HG02884 (cell line): ENCODE results near the gene N4BP2L1.
"Not testable (repeated sequence)": the region's sequence is repeated elsewhere in the genome, so short reads cannot be mapped to it uniquely, and the experiment has no call there.

Source experiments
- ATAC-seq: cut with Tn5 transposase; IDR thresholded peaks from one replicate; pipeline ENCODE4 v1.9.1; 2021; ENCODE audit warnings: mild to moderate bottlenecking, moderate library complexity; ENCODE audit not compliant: unreplicated experiment

N4BP2L1 gene

GRCh38 chr13:32391101-32391619 lies 36.8 kb downstream of the N4BP2L1 start:
- ATAC-seq, result no peak

GRCh38 chr13:32390484-32390883 lies 37.4 kb downstream of the N4BP2L1 start:
- ATAC-seq, result no peak

GRCh38 chr13:32390048-32390447 lies 37.9 kb downstream of the N4BP2L1 start:
- ATAC-seq, result no peak

GRCh38 chr13:32385410-32385809 lies 42.5 kb downstream of the N4BP2L1 start:
- no peak for ATAC-seq

- ATAC-seq, result no peak
These were observed 43.2 kb downstream of the N4BP2L1 start for GRCh38 chr13:32384702-32385101.

- ATAC-seq, result no peak
These were observed 43.9 kb downstream of the N4BP2L1 start for GRCh38 chr13:32383836-32384618.

GRCh38 chr13:32381539-32381938 lies 46.4 kb downstream of the N4BP2L1 start:
- no peak for ATAC-seq

- ATAC-seq, result no peak
These were observed 49.9 kb downstream of the N4BP2L1 start for GRCh38 chr13:32378012-32378411.

GRCh38 chr13:32376642-32377415 lies 51.1 kb downstream of the N4BP2L1 start:
- no peak for ATAC-seq

- no peak for ATAC-seq
These were observed 57.1 kb downstream of the N4BP2L1 start for GRCh38 chr13:32370805-32371204.

- ATAC-seq, result no peak
These were observed 65.4 kb downstream of the N4BP2L1 start for GRCh38 chr13:32362574-32362973.

- not testable (repeated sequence) for ATAC-seq
These were observed 72.0 kb downstream of the N4BP2L1 start for GRCh38 chr13:32355935-32356334.

- peak; percentile 66 for ATAC-seq
These were observed 73.9 kb downstream of the N4BP2L1 start for GRCh38 chr13:32354040-32354439.

GRCh38 chr13:32350839-32351441 lies 77.0 kb downstream of the N4BP2L1 start:
- not testable (repeated sequence) for ATAC-seq
